ENCODE data around the gene PRPSAP1. TPM values are rescaled to one million over a fixed set of nuclear protein-coding genes. Genes with fewer than 3 reads are reported as not detected.
"Not testable (repeated sequence)": the region's sequence is repeated elsewhere in the genome, so short reads cannot be mapped to it uniquely, and the experiment has no call there.

Gene PRPSAP1
- total RNA-seq, 6 experiments from 2014 or later = 39.3 to 55.6 (median 45.1) TPM

GRCh38 chr17:76270770-76271668 lies 82.7 kb downstream of the PRPSAP1 start:
- Histone ChIP-seq H3K27me3 (no peaks in the 10 kb centered on the region), H3K27ac (peak overlapping the region in 2 of 3 donors; percentile 21 to 47), H3K4me1 (peaks cover 0 to 40% (median 11%) of the 10 kb centered on the region in 4 donors), H3K9me3 (no peaks in the 10 kb centered on the region), H3K4me3 (peak overlapping the region in 1 of 3 donors; percentile 14), H3K36me3 (no peaks in the 10 kb centered on the region)
- ATAC-seq (peak in 3 of 4 donors; percentile 4 to 40 (median 33)), DNase-seq (peak in 1 of 3 donors; percentile 74)
- intact Hi-C loops (cut with DNase I) = no loop called here
- TF ChIP-seq CTCF (IDR thresholded peaks at IDR 0.05) (no peak), POLR2A (IDR thresholded peaks at IDR 0.05) (no peak)
- 79% methylated on average over 7 of the region's 14 CpGs for WGBS (ENCODE audit: insufficient coverage, low coverage, low lambda C conversion rate, missing lambda C conversion rate)

- no peaks in the 10 kb centered on the region for H3K9me3 ChIP-seq
- H3K27me3 ChIP-seq = no peaks in the 10 kb centered on the region
- no peak for ATAC-seq
- no peak overlapping the region for H3K27ac ChIP-seq
- WGBS (ENCODE audit: insufficient coverage, low coverage, low lambda C conversion rate, missing lambda C conversion rate) = no CpG with 5 or more reads among the region's 26 CpGs
- TF ChIP-seq POLR2A (IDR thresholded peaks at IDR 0.05) (no peak), CTCF (IDR thresholded peaks at IDR 0.05) (no peak)
- peaks cover 0 to 40% (median 11%) of the 10 kb centered on the region in 4 donors for H3K4me1 ChIP-seq
- intact Hi-C loops (cut with DNase I) = no loop called here
- H3K36me3 ChIP-seq = no peaks in the 10 kb centered on the region
- DNase-seq = no peak
- H3K4me3 ChIP-seq = no peak overlapping the region
Observed at GRCh38 chr17:76270127-76270592, 83.6 kb downstream of the PRPSAP1 start.

DNA sequence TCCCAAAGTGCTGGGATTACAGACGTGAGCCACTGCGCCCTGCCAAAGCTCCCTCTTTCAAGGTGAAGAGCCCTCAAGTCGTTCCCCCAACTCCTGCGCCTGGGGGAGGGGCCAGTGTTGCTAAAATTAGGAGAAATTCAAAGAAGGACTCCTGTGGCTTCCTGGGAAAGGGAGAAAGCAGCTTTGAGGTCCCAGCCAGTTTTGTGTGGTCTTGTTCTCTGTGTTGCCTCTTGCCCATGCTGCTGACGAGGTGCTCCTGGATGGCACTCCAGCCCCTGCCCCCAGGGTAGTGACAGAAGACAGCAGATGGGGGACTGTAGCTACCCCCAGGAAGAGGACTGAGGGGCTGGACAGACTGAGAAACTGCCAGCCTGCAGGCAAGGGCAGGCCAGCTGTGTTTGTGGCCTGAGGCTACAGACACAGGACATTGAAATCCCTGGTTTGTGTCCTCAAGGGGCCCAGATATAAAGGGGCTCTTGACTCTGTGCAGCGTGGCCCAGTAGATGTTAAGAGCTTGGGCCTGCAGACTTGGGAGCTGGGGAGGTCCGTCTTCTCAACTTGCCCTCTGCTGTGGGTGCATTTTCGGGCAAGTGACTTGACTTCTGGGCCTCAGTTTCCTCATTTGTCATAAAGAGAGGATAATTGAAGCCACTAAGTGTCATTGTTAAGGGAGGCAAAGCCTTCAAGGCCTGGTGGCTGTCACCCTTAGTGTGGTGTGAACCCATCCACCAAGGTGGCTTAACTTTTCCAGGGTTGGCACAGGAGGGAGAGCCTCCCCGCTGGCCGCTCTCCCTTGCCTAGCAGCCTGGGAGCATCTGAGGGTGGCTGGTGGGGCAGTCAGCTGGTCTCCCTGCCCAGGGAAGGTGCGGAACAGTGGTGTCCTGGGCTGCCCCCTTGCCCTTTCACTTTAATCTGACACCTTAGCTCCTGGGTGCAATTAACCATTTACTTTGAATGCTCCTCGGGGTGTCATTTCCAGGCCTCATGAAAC lies 84.4 kb downstream of the PRPSAP1 start:
- H3K4me1 ChIP-seq = peaks cover 0 to 45% (median 11%) of the 10 kb centered on the region in 4 donors
- peak overlapping the region in 1 of 3 donors; percentile 91 for H3K27ac ChIP-seq
- intact Hi-C loops (cut with DNase I) = no loop called here
- no peak for DNase-seq
- TF ChIP-seq POLR2A (IDR thresholded peaks at IDR 0.05) = no peak
- no peak for TF ChIP-seq CTCF (IDR thresholded peaks at IDR 0.05)
- WGBS (ENCODE audit: insufficient coverage, low coverage, low lambda C conversion rate, missing lambda C conversion rate) = 62% methylated on average over 2 of the region's 12 CpGs
- H3K36me3 ChIP-seq = no peaks in the 10 kb centered on the region
- no peak for ATAC-seq
- H3K27me3 ChIP-seq = no peaks in the 10 kb centered on the region
- no peak overlapping the region for H3K4me3 ChIP-seq
- H3K9me3 ChIP-seq = no peaks in the 10 kb centered on the region

DNA sequence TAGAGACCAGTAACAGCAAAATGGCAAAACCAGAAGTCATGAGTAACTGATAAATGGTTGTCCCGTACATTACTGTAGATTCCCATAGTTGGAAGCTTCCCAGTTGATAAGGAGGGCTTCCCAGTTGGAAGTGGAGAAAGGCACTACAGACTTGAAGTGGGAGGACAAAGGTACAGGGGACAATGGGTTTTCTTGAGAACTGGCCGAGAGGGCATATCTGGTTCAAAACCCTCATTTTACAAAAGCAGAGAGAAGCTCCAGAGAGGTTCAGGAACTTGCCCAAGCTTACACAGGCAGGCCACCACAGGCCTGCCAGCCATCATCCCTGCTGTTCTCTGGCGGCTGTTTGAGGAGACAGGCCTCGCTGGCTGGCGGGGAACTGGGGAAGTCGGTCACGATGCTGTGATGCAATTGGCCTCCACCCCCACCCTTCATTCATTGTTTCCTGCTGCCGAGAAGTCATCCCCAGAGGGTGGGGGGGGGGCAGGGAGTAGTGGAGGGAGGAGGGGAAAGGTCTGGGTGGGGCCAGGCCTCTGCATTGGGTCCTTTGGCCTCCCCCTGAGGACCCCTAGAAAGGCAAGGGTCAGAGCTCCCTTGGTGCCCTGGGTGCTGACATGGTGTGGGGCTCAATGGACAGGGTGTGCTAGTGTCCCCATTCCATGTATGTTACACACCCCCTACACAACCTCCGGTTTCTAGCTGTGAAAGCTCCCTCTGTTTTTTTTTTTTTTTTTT lies 85.5 kb downstream of the PRPSAP1 start:
- peak in 3 of 4 donors; percentile 1 to 23 (median 6) for ATAC-seq
- no peaks in the 10 kb centered on the region for H3K9me3 ChIP-seq
- intact Hi-C loops (cut with DNase I) = no loop called here
- H3K27me3 ChIP-seq = no peaks in the 10 kb centered on the region
- WGBS (ENCODE audit: insufficient coverage, low coverage, low lambda C conversion rate, missing lambda C conversion rate) = 6% methylated on average over 6 of the region's 9 CpGs
- peaks cover 0 to 47% (median 11%) of the 10 kb centered on the region in 4 donors for H3K4me1 ChIP-seq
- H3K27ac ChIP-seq = peak overlapping the region in 2 of 3 donors; percentile 91 to 92
- H3K4me3 ChIP-seq = no peak overlapping the region
- TF ChIP-seq POLR2A (IDR thresholded peaks at IDR 0.05) (peak; percentile 58), CTCF (IDR thresholded peaks at IDR 0.05) (no peak)
- H3K36me3 ChIP-seq = no peaks in the 10 kb centered on the region
- peak; percentile 67 to 79 (median 77) for DNase-seq

- Histone ChIP-seq H3K4me1 (peaks cover 0 to 53% (median 11%) of the 10 kb centered on the region in 4 donors), H3K27ac (peak overlapping the region in 2 of 3 donors; percentile 91 to 92)
- intact Hi-C loops (cut with DNase I); H3K4me3 ChIP-seq; H3K9me3 ChIP-seq; DNase-seq; H3K36me3 ChIP-seq; ATAC-seq; H3K27me3 ChIP-seq: not testable (repeated sequence)
- WGBS (ENCODE audit: insufficient coverage, low coverage, low lambda C conversion rate, missing lambda C conversion rate) = 84% methylated on average over 10 of the region's 13 CpGs
Observed at GRCh38 chr17:76267581-76268001, 86.1 kb downstream of the PRPSAP1 start.
